ENCODE data around the gene CFAP74. TPM values are rescaled to one million over a fixed set of nuclear protein-coding genes. Genes with fewer than 3 reads are reported as not detected.

Gene CFAP74
- polyA plus RNA-seq, 2 of the 4 experiments (the other 2 are of a cell fraction), result 0.03 to 0.04 TPM

GRCh38 chr1:2031546-2032540 is 28.3 kb upstream of the CFAP74 start:
- Histone ChIP-seq H3K4me1 (no peaks in the 10 kb centered on the region), H3K27ac (no peak overlapping the region), H3K4me3 (no peak overlapping the region), H3K9me3 (no peaks in the 10 kb centered on the region), H3K4me2 (no peak overlapping the region)
- ChIA-PET CTCF (interaction anchor here (2.9 to 3.8 kb wide), 3 partner anchors 8 to 72 kb away, joined by 10 to 20 read pairs (median 13); no protein-coding TSS in a partner anchor), POLR2A (no interaction called here)
- FAIRE-seq (no peak), DNase-seq (ENCODE audit: low read depth in 1 of 2, low spot score in 1 of 2) (no peak), ATAC-seq (no peak; a peak in 1 of 6 replicates)
- no peak for TF ChIP-seq RFX5 (IDR thresholded peaks at IDR 0.05)
- TF ChIP-seq ZC3H11A (IDR thresholded peaks at IDR 0.05), result no peak
- no peak for TF ChIP-seq USF2 (IDR thresholded peaks at IDR 0.05)
- no peak for TF ChIP-seq HOXA7 (CRISPR knock-in tag; IDR thresholded peaks at IDR 0.05)
- TF ChIP-seq E2F6 (IDR thresholded peaks at IDR 0.05; ENCODE audit: borderline replicate concordance, low read depth), result no peak
- no peak for TF ChIP-seq CBX2 (IDR thresholded peaks at IDR 0.05; ENCODE audit: borderline replicate concordance, low read depth)
- TF ChIP-seq KDM1A (IDR thresholded peaks at IDR 0.05; ENCODE audit: low read depth), result no peak
- no peak for TF ChIP-seq GATA3 (IDR thresholded peaks at IDR 0.05; ENCODE audit: borderline replicate concordance)
- WGBS (ENCODE audit: missing lambda C conversion rate), result 65% methylated on average over 13 of the region's 33 CpGs

GRCh38 chr1:2030076-2030871 is 26.7 kb upstream of the CFAP74 start:
- ChIA-PET CTCF (interaction anchor here (2.9 to 3.8 kb wide), 2 partner anchors 10 to 15 kb away, joined by 10 to 20 read pairs; no protein-coding TSS in a partner anchor), POLR2A (no interaction called here)
- H3K4me2 ChIP-seq, result no peak overlapping the region
- FAIRE-seq, result no peak
- no peak for ATAC-seq
- 70% methylated on average over 9 of the region's 42 CpGs for WGBS (ENCODE audit: missing lambda C conversion rate)
- no peak overlapping the region for H3K4me3 ChIP-seq
- H3K27ac ChIP-seq, result no peak overlapping the region
- no peaks in the 10 kb centered on the region for H3K4me1 ChIP-seq
- no peaks in the 10 kb centered on the region for H3K9me3 ChIP-seq
- TF ChIP-seq ZSCAN20 (CRISPR knock-in tag; IDR thresholded peaks at IDR 0.05), result no peak
- TF ChIP-seq CHD4 (IDR thresholded peaks at IDR 0.05; ENCODE audit: borderline replicate concordance), result no peak
- no peak for TF ChIP-seq ZFP36 (IDR thresholded peaks at IDR 0.05; ENCODE audit: borderline replicate concordance, partially characterized antibody)
- no peak for TF ChIP-seq TFCP2L1 (CRISPR knock-in tag; IDR thresholded peaks at IDR 0.05)
- no peak for TF ChIP-seq BCL3 (IDR thresholded peaks at IDR 0.05)
- no peak for TF ChIP-seq POLR2A (IDR thresholded peaks at IDR 0.05; ENCODE audit: low read length)
- TF ChIP-seq HDAC2 (IDR thresholded peaks at IDR 0.05), result no peak
- TF ChIP-seq FOXS1 (CRISPR knock-in tag; IDR thresholded peaks at IDR 0.05), result no peak
- no peak for DNase-seq (ENCODE audit: low read depth in 1 of 2, low spot score in 1 of 2)

GRCh38 chr1:2029561-2029960 is 26.0 kb upstream of the CFAP74 start:
- DNase-seq (ENCODE audit: low read depth in 1 of 2, low spot score in 1 of 2) (no peak), FAIRE-seq (no peak), ATAC-seq (no peak)
- 65% methylated on average over 9 of the region's 15 CpGs for WGBS (ENCODE audit: missing lambda C conversion rate)
- Histone ChIP-seq H3K4me3 (no peak overlapping the region), H3K4me1 (no peaks in the 10 kb centered on the region), H3K9me3 (no peaks in the 10 kb centered on the region), H3K4me2 (no peak overlapping the region), H3K27ac (no peak overlapping the region)
- CTCF ChIA-PET, result interaction anchor here (2.9 to 3.8 kb wide), 2 partner anchors 11 to 16 kb away, joined by 10 to 20 read pairs; no protein-coding TSS in a partner anchor
- POLR2A ChIA-PET, result no interaction called here
- TF ChIP-seq MAZ (IDR thresholded peaks at IDR 0.05; ENCODE audit: borderline replicate concordance, low read depth, low read length), result no peak
- no peak for TF ChIP-seq RAD21 (conservative IDR thresholded peaks at IDR 0.05 in 1 of 2, IDR thresholded peaks at IDR 0.05 in 1 of 2)
- no peak for TF ChIP-seq HDAC2 (IDR thresholded peaks at IDR 0.05)
- no peak for TF ChIP-seq REST (IDR thresholded peaks at IDR 0.05)
- no peak for TF ChIP-seq EHF (CRISPR knock-in tag; IDR thresholded peaks at IDR 0.05)
- TF ChIP-seq FOXS1 (CRISPR knock-in tag; IDR thresholded peaks at IDR 0.05), result no peak
- no peak for TF ChIP-seq RNF2 (IDR thresholded peaks at IDR 0.05; ENCODE audit: borderline replicate concordance, low read depth)
- TF ChIP-seq CBX8 (IDR thresholded peaks at IDR 0.05), result no peak
- TF ChIP-seq EHMT2 (IDR thresholded peaks at IDR 0.05; ENCODE audit: low read depth), result no peak
- no peak for TF ChIP-seq HOXA7 (CRISPR knock-in tag; IDR thresholded peaks at IDR 0.05)
- no peak for TF ChIP-seq CBX2 (IDR thresholded peaks at IDR 0.05; ENCODE audit: borderline replicate concordance, low read depth)
- TF ChIP-seq JUNB (IDR thresholded peaks at IDR 0.05), result no peak
- TF ChIP-seq RFX5 (IDR thresholded peaks at IDR 0.05), result no peak
- no peak for TF ChIP-seq GATA3 (IDR thresholded peaks at IDR 0.05; ENCODE audit: borderline replicate concordance)
